ENCODE measurements around the gene AP3S2.

The AP3S2 gene

GRCh38 chr15:89916660-89917059, 22.9 kb upstream of the AP3S2 start:
- Histone ChIP-seq H3K4me1 (ENCODE audit: control insufficient read depth, insufficient read depth, low read length) (peaks cover 11% of the 10 kb centered on the region), H3K27ac (ENCODE audit: low read depth, low read length) (no peak overlapping the region), H3K4me3 (ENCODE audit: low read depth, low read length) (no peak overlapping the region), H3K9me3 (ENCODE audit: control insufficient read depth, insufficient read depth, low read length) (no peaks in the 10 kb centered on the region), H3K27me3 (ENCODE audit: control insufficient read depth, insufficient read depth, low read length) (peaks cover 7% of the 10 kb centered on the region; the same call in 1 of the 2 replicates), H3K36me3 (ENCODE audit: control insufficient read depth, insufficient read depth, low read length) (no peaks in the 10 kb centered on the region), H3K9ac (ENCODE audit: low read depth, low read length) (no peak overlapping the region)

- H3K9ac ChIP-seq (ENCODE audit: low read depth, low read length) = peak within 1 kb of the TSS; percentile 53
- peaks cover 7% of the 10 kb centered on the region; the same call in 1 of the 2 replicates for H3K27me3 ChIP-seq (ENCODE audit: control insufficient read depth, insufficient read depth, low read length)
- H3K36me3 ChIP-seq (ENCODE audit: control insufficient read depth, insufficient read depth, low read length) = no peaks in the 10 kb centered on the region
- H3K9me3 ChIP-seq (ENCODE audit: control insufficient read depth, insufficient read depth, low read length) = no peaks in the 10 kb centered on the region
- peak within 1 kb of the TSS; percentile 64 for H3K4me3 ChIP-seq (ENCODE audit: low read depth, low read length)
- H3K4me1 ChIP-seq (ENCODE audit: control insufficient read depth, insufficient read depth, low read length) = peaks cover 11% of the 10 kb centered on the region
- H3K27ac ChIP-seq (ENCODE audit: low read depth, low read length) = no peak within 1 kb of the TSS
Measured at GRCh38 chr15:89912674-89913396, 19.0 kb upstream of the AP3S2 start, which contains the start of gene ARPIN. Gene ARPIN, minus strand, starts transcription at chr15:89912952. Its CDS starts 117 bp downstream, at chr15:89912835.

GRCh38 chr15:89912145-89912673, 18.4 kb upstream of the AP3S2 start:
- H3K4me3 ChIP-seq (ENCODE audit: low read depth, low read length) = peak overlapping the region; percentile 64
- peaks cover 11% of the 10 kb centered on the region for H3K4me1 ChIP-seq (ENCODE audit: control insufficient read depth, insufficient read depth, low read length)
- no peaks in the 10 kb centered on the region for H3K36me3 ChIP-seq (ENCODE audit: control insufficient read depth, insufficient read depth, low read length)
- H3K9me3 ChIP-seq (ENCODE audit: control insufficient read depth, insufficient read depth, low read length) = no peaks in the 10 kb centered on the region
- peaks cover 7% of the 10 kb centered on the region; the same call in 1 of the 2 replicates for H3K27me3 ChIP-seq (ENCODE audit: control insufficient read depth, insufficient read depth, low read length)
- no peak overlapping the region for H3K9ac ChIP-seq (ENCODE audit: low read depth, low read length)
- H3K27ac ChIP-seq (ENCODE audit: low read depth, low read length) = no peak overlapping the region

- no peaks in the 10 kb centered on the region for H3K36me3 ChIP-seq (ENCODE audit: control insufficient read depth, insufficient read depth, low read length)
- no peak overlapping the region for H3K27ac ChIP-seq (ENCODE audit: low read depth, low read length)
- peaks cover 11% of the 10 kb centered on the region for H3K4me1 ChIP-seq (ENCODE audit: control insufficient read depth, insufficient read depth, low read length)
- H3K4me3 ChIP-seq (ENCODE audit: low read depth, low read length) = no peak overlapping the region
- H3K9ac ChIP-seq (ENCODE audit: low read depth, low read length) = no peak overlapping the region
- H3K27me3 ChIP-seq (ENCODE audit: control insufficient read depth, insufficient read depth, low read length) = peaks cover 7% of the 10 kb centered on the region; the same call in 1 of the 2 replicates
- H3K9me3 ChIP-seq (ENCODE audit: control insufficient read depth, insufficient read depth, low read length) = no peaks in the 10 kb centered on the region
Measured at GRCh38 chr15:89910891-89911626, 17.3 kb upstream of the AP3S2 start.

GRCh38 chr15:89909611-89910010, 15.8 kb upstream of the AP3S2 start:
- no peaks in the 10 kb centered on the region for H3K9me3 ChIP-seq (ENCODE audit: control insufficient read depth, insufficient read depth, low read length)
- H3K4me1 ChIP-seq (ENCODE audit: control insufficient read depth, insufficient read depth, low read length) = peaks cover 11% of the 10 kb centered on the region
- H3K36me3 ChIP-seq (ENCODE audit: control insufficient read depth, insufficient read depth, low read length) = no peaks in the 10 kb centered on the region
- H3K4me3 ChIP-seq (ENCODE audit: low read depth, low read length) = no peak overlapping the region
- H3K9ac ChIP-seq (ENCODE audit: low read depth, low read length) = no peak overlapping the region
- no peak overlapping the region for H3K27ac ChIP-seq (ENCODE audit: low read depth, low read length)
- peaks cover 7% of the 10 kb centered on the region; the same call in 1 of the 2 replicates for H3K27me3 ChIP-seq (ENCODE audit: control insufficient read depth, insufficient read depth, low read length)

DNA sequence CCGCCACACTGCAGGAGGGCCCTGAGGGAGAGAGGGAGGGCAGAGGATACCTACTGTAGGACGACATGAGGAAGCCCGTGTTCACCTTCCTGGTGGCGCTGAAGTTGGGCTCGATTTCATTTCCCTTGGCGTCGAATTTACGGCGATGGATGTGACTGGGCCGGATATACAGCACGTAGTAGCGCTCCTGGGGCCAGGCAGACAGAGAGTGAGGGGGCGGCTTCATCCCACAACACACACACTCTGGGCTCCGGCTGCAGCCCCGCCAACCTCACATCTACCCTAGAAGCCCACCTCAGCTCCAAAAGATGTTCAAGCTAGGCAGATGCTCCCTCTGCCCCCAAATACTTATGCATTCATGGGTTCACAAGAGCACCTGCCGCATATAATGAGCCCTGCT, 14.4 kb upstream of the AP3S2 start:
- H3K4me1 ChIP-seq (ENCODE audit: control insufficient read depth, insufficient read depth, low read length) = peaks cover 8% of the 10 kb centered on the region
- H3K9ac ChIP-seq (ENCODE audit: low read depth, low read length) = no peak overlapping the region
- H3K27me3 ChIP-seq (ENCODE audit: control insufficient read depth, insufficient read depth, low read length) = peaks cover 3% of the 10 kb centered on the region; the same call in 1 of the 2 replicates
- H3K9me3 ChIP-seq (ENCODE audit: control insufficient read depth, insufficient read depth, low read length) = no peaks in the 10 kb centered on the region
- H3K4me3 ChIP-seq (ENCODE audit: low read depth, low read length) = no peak overlapping the region
- H3K27ac ChIP-seq (ENCODE audit: low read depth, low read length) = no peak overlapping the region
- no peaks in the 10 kb centered on the region for H3K36me3 ChIP-seq (ENCODE audit: control insufficient read depth, insufficient read depth, low read length)

- no peaks in the 10 kb centered on the region for H3K36me3 ChIP-seq (ENCODE audit: control insufficient read depth, insufficient read depth, low read length)
- H3K27ac ChIP-seq (ENCODE audit: low read depth, low read length) = no peak overlapping the region
- no peak overlapping the region for H3K9ac ChIP-seq (ENCODE audit: low read depth, low read length)
- no peaks in the 10 kb centered on the region for H3K9me3 ChIP-seq (ENCODE audit: control insufficient read depth, insufficient read depth, low read length)
- H3K4me3 ChIP-seq (ENCODE audit: low read depth, low read length) = no peak overlapping the region
- peaks cover 4% of the 10 kb centered on the region; the same call in 1 of the 2 replicates for H3K4me1 ChIP-seq (ENCODE audit: control insufficient read depth, insufficient read depth, low read length)
- no peaks in the 10 kb centered on the region for H3K27me3 ChIP-seq (ENCODE audit: control insufficient read depth, insufficient read depth, low read length)
Measured at GRCh38 chr15:89907289-89907688, 13.5 kb upstream of the AP3S2 start.

- H3K9me3 ChIP-seq (ENCODE audit: control insufficient read depth, insufficient read depth, low read length) = no peaks in the 10 kb centered on the region
- H3K36me3 ChIP-seq (ENCODE audit: control insufficient read depth, insufficient read depth, low read length) = no peaks in the 10 kb centered on the region
- H3K4me1 ChIP-seq (ENCODE audit: control insufficient read depth, insufficient read depth, low read length) = no peaks in the 10 kb centered on the region
- no peak overlapping the region for H3K9ac ChIP-seq (ENCODE audit: low read depth, low read length)
- H3K27me3 ChIP-seq (ENCODE audit: control insufficient read depth, insufficient read depth, low read length) = no peaks in the 10 kb centered on the region
- no peak overlapping the region for H3K4me3 ChIP-seq (ENCODE audit: low read depth, low read length)
- H3K27ac ChIP-seq (ENCODE audit: low read depth, low read length) = no peak overlapping the region
Measured at GRCh38 chr15:89905846-89906378, 12.1 kb upstream of the AP3S2 start.

GRCh38 chr15:89904519-89904918, 10.7 kb upstream of the AP3S2 start:
- Histone ChIP-seq H3K9me3 (ENCODE audit: control insufficient read depth, insufficient read depth, low read length) (no peaks in the 10 kb centered on the region), H3K9ac (ENCODE audit: low read depth, low read length) (no peak overlapping the region), H3K4me3 (ENCODE audit: low read depth, low read length) (no peak overlapping the region), H3K36me3 (ENCODE audit: control insufficient read depth, insufficient read depth, low read length) (no peaks in the 10 kb centered on the region), H3K27ac (ENCODE audit: low read depth, low read length) (no peak overlapping the region), H3K4me1 (ENCODE audit: control insufficient read depth, insufficient read depth, low read length) (no peaks in the 10 kb centered on the region), H3K27me3 (ENCODE audit: control insufficient read depth, insufficient read depth, low read length) (no peaks in the 10 kb centered on the region)

DNA sequence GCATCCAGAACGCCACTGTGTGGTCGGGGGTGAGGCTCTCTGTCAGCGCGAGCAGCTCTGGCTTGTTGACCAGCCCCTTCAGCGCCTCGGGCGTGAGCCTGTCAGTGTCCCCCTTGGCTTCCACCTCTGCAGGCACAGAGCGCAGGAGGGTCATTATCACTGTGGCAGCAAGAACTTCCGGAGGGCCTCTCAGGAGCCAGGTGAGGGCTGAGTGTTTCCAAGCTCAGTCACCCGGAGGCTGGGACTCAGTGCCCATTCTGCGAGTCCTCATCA, 10.0 kb upstream of the AP3S2 start:
- no peaks in the 10 kb centered on the region for H3K36me3 ChIP-seq (ENCODE audit: control insufficient read depth, insufficient read depth, low read length)
- H3K4me3 ChIP-seq (ENCODE audit: low read depth, low read length) = no peak overlapping the region
- H3K27me3 ChIP-seq (ENCODE audit: control insufficient read depth, insufficient read depth, low read length) = no peaks in the 10 kb centered on the region
- no peak overlapping the region for H3K9ac ChIP-seq (ENCODE audit: low read depth, low read length)
- no peak overlapping the region for H3K27ac ChIP-seq (ENCODE audit: low read depth, low read length)
- H3K4me1 ChIP-seq (ENCODE audit: control insufficient read depth, insufficient read depth, low read length) = no peaks in the 10 kb centered on the region
- H3K9me3 ChIP-seq (ENCODE audit: control insufficient read depth, insufficient read depth, low read length) = no peaks in the 10 kb centered on the region

All from HUES48 (cell line).